ENCODE measurements around the gene MGP. TPM values are rescaled to one million over a fixed set of nuclear protein-coding genes. Genes with fewer than 3 reads are reported as not detected.

MGP gene
- total and polyA plus RNA-seq, 2 of the 13 experiments (the other 11 are each of a cell fraction or from before 2014, with no cell fraction given): not detected

DNA sequence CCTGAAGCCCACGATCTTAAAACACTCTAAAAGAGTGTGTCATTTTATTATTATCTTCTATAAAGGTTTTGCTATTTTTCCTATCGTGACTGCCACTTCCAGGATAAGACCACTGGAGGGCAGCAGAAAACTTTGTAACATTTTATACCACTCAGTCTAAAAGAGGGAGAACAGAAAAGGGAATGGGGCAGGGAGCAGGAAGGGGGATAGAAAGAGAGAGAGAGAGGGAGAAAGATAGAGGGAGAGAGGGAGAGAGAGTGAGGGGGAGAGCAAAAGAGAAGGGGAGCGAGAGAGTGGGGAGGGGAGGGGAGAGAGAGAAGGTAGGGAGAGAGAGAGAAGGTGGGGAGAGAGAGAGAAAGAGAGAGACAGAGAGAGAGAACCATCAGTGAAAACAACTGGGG is 40.3 kb downstream of the MGP start:
- no TSS peak for BruUV-seq (replicated peaks)
- DNase-seq (ENCODE audit: low spot score): peak; percentile 56
- H4K20me1 ChIP-seq (ENCODE audit: insufficient read depth, low read length): no peaks in the 10 kb centered on the region
- TF ChIP-seq PCBP2 (optimal IDR thresholded peaks at IDR 0.05; ENCODE audit: low read depth, low read length, poor library complexity, severe bottlenecking) (peak; percentile 49), STAG1 (CRISPR knock-in tag; IDR thresholded peaks at IDR 0.05) (peak; percentile 80), MXD3 (CRISPR knock-in tag; IDR thresholded peaks at IDR 0.05) (no peak), HNRNPK (IDR thresholded peaks at IDR 0.05; ENCODE audit: low read depth, low read length, poor library complexity, severe bottlenecking) (peak; percentile 65), ARID3A (IDR thresholded peaks at IDR 0.05; ENCODE audit: low read depth, low read length) (peak; percentile 73), RAD21 (CRISPR knock-in tag; IDR thresholded peaks at IDR 0.05) (peak; percentile 65), NFKB2 (CRISPR knock-in tag; IDR thresholded peaks at IDR 0.05; ENCODE audit: borderline replicate concordance) (no peak), ZNF329 (CRISPR knock-in tag; IDR thresholded peaks at IDR 0.05; ENCODE audit: low read depth) (no peak), SMC3 (IDR thresholded peaks at IDR 0.05; ENCODE audit: low read length) (peak; percentile 76)
- TF ChIP-seq, protein P1, sequence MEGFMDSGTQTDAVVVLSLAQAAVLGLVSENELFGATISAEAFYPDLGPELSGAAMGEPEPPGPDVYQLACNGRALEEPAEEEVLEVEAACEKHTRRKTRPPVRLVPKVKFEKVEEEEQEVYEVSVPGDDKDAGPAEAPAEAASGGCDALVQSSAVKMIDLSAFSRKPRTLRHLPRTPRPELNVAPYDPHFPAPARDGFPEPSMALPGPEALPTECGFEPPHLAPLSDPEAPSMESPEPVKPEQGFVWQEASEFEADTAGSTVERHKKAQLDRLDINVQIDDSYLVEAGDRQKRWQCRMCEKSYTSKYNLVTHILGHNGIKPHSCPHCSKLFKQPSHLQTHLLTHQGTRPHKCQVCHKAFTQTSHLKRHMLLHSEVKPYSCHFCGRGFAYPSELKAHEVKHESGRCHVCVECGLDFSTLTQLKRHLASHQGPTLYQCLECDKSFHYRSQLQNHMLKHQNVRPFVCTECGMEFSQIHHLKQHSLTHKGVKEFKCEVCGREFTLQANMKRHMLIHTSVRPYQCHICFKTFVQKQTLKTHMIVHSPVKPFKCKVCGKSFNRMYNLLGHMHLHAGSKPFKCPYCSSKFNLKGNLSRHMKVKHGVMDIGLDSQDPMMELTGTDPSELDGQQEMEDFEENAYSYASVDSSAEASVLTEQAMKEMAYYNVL (CRISPR knock-in tag; IDR thresholded peaks at IDR 0.05; ENCODE audit: borderline replicate concordance): 0 out of 2 replicates have a peak, but pooled peaks have one; percentile 28
- TF ChIP-seq, protein P2, sequence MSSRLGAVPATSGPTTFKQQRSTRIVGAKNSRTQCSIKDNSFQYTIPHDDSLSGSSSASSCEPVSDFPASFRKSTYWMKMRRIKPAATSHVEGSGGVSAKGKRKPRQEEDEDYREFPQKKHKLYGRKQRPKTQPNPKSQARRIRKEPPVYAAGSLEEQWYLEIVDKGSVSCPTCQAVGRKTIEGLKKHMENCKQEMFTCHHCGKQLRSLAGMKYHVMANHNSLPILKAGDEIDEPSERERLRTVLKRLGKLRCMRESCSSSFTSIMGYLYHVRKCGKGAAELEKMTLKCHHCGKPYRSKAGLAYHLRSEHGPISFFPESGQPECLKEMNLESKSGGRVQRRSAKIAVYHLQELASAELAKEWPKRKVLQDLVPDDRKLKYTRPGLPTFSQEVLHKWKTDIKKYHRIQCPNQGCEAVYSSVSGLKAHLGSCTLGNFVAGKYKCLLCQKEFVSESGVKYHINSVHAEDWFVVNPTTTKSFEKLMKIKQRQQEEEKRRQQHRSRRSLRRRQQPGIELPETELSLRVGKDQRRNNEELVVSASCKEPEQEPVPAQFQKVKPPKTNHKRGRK (CRISPR knock-in tag; IDR thresholded peaks at IDR 0.05): peak; percentile 81; the same call in 1 of the 2 replicates
- TF ChIP-seq, protein P3, sequence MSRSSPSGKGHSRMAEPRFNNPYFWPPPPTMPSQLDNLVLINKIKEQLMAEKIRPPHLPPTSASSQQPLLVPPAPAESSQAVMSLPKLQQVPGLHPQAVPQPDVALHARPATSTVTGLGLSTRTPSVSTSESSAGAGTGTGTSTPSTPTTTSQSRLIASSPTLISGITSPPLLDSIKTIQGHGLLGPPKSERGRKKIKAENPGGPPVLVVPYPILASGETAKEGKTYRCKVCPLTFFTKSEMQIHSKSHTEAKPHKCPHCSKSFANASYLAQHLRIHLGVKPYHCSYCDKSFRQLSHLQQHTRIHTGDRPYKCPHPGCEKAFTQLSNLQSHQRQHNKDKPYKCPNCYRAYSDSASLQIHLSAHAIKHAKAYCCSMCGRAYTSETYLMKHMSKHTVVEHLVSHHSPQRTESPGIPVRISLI (CRISPR knock-in tag; IDR thresholded peaks at IDR 0.05; ENCODE audit: borderline replicate concordance): no peak
- TF ChIP-seq, protein P4, sequence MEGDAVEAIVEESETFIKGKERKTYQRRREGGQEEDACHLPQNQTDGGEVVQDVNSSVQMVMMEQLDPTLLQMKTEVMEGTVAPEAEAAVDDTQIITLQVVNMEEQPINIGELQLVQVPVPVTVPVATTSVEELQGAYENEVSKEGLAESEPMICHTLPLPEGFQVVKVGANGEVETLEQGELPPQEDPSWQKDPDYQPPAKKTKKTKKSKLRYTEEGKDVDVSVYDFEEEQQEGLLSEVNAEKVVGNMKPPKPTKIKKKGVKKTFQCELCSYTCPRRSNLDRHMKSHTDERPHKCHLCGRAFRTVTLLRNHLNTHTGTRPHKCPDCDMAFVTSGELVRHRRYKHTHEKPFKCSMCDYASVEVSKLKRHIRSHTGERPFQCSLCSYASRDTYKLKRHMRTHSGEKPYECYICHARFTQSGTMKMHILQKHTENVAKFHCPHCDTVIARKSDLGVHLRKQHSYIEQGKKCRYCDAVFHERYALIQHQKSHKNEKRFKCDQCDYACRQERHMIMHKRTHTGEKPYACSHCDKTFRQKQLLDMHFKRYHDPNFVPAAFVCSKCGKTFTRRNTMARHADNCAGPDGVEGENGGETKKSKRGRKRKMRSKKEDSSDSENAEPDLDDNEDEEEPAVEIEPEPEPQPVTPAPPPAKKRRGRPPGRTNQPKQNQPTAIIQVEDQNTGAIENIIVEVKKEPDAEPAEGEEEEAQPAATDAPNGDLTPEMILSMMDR (CRISPR knock-in tag; IDR thresholded peaks at IDR 0.05): peak; percentile 75
- ChIA-PET POLR2A (no interaction called here), CTCF (ENCODE audit: low intra/inter-chr PET ratio, low total read pairs) (interaction anchor here (2.2 to 2.4 kb wide), 2 partner anchors 34 to 150 kb away, joined by 6 to 21 read pairs; no protein-coding TSS in a partner anchor)
- WGBS (ENCODE audit: low lambda C conversion rate): 3% methylated on average over 3 of the region's 3 CpGs
- peaks cover 43% of the 10 kb centered on the region for H3K4me1 ChIP-seq (ENCODE audit: insufficient read depth, low read length)
- intact Hi-C loops (cut with micrococcal nuclease; ENCODE audit: unreplicated experiment) (loop anchor here (1.0 to 5.0 kb wide), 5 partner anchors 34 to 151 kb away; partner anchors contain the start of gene ERP27), in situ Hi-C loops (cut with HindIII; ENCODE audit: extremely low pct_ligation_motif_present, low pct_unique_long_range_greater_than_20kb) (no loop called here)
- H3K79me2 ChIP-seq (ENCODE audit: insufficient read depth, low read length): peaks cover 15% of the 10 kb centered on the region
- FAIRE-seq: no peak
- no peak for ATAC-seq
- no peak overlapping the region for H3K27ac ChIP-seq (ENCODE audit: extremely low read length, insufficient read depth, low read length)
- H3K27me3 ChIP-seq (ENCODE audit: control insufficient read depth in 1 of 2, insufficient read depth in 2 of 2, low read length in 2 of 2): no peaks in the 10 kb centered on the region; a peak in 1 of 5 replicates
- H3K4me3 ChIP-seq (replicated peaks in 1 of 3; ENCODE audit: insufficient read depth in 1 of 3, low read depth in 2 of 3, low read length in 3 of 3): no peak overlapping the region
- no peak overlapping the region for H3K9ac ChIP-seq (ENCODE audit: insufficient read depth, low read depth, low read length)
- H3K36me3 ChIP-seq (replicated peaks in 1 of 2; ENCODE audit: control insufficient read depth in 1 of 2, insufficient read depth in 2 of 2, low read length in 2 of 2): peaks cover 0 to 2% of the 10 kb centered on the region in 2 experiments; a peak in 1 of 5 replicates
- H2AFZ ChIP-seq (ENCODE audit: low read length): no peak overlapping the region
- H3K4me2 ChIP-seq (ENCODE audit: low read depth, low read length): no peak overlapping the region
- no peaks in the 10 kb centered on the region for H3K9me3 ChIP-seq (ENCODE audit: low read length)
